HL-60 (cell line): ENCODE measurements around the gene ACTN4.

Source experiments
- DNase-seq, 2 experiments: peaks; one replicate each; pipeline ENCODE4 v3.0.0-alpha.2; 2010 to 2020; ENCODE audit warnings: low read depth in 1 of 2, low spot score in 1 of 2
- H3K27ac ChIP-seq: fragments of 250-450 bp; sonication (Bioruptor Pico); replicated peaks from 2 replicates; pipeline ENCODE4 v1.5.1; 2020; ENCODE audit warnings: mild to moderate bottlenecking, moderate library complexity
- H3K27me3 ChIP-seq: fragments of 250-450 bp; sonication (Bioruptor Pico); 2 replicates; pipeline ENCODE4 v1.5.1; 2021; ENCODE audit warnings: mild to moderate bottlenecking, moderate library complexity; ENCODE audit not compliant: insufficient read depth, poor library complexity, severe bottlenecking
- H3K4me3 ChIP-seq: replicated peaks from 2 replicates; pipeline ENCODE4 v1.5.1; 2011; ENCODE audit warnings: mild to moderate bottlenecking, control low read depth, low read length; ENCODE audit not compliant: insufficient read depth
- GABPA ChIP-seq: IDR thresholded peaks from 2 replicates; pipeline ENCODE4 v1.6.1; 2012; ENCODE audit warnings: low read depth
- POLR2AphosphoS5 ChIP-seq: IDR thresholded peaks from 2 replicates; pipeline ENCODE4 v1.6.1; 2012; ENCODE audit warnings: low read depth
- SPI1 ChIP-seq: IDR thresholded peaks from 2 replicates; pipeline ENCODE4 v1.6.1; 2012; ENCODE audit warnings: low read depth, mild to moderate bottlenecking, borderline replicate concordance
- TF ChIP-seq, protein P1 (sequence below): IDR thresholded peaks from 2 replicates; pipeline ENCODE4 v1.6.1; 2012; ENCODE audit warnings: low read depth; ENCODE audit not compliant: insufficient replicate concordance
- TF ChIP-seq, protein P2 (sequence below): IDR thresholded peaks from one replicate; pipeline ENCODE4 v1.5.1; 2011; ENCODE audit warnings: low read length, control low read depth, inconsistent platforms; ENCODE audit not compliant: insufficient read depth

The ACTN4 gene

DNA sequence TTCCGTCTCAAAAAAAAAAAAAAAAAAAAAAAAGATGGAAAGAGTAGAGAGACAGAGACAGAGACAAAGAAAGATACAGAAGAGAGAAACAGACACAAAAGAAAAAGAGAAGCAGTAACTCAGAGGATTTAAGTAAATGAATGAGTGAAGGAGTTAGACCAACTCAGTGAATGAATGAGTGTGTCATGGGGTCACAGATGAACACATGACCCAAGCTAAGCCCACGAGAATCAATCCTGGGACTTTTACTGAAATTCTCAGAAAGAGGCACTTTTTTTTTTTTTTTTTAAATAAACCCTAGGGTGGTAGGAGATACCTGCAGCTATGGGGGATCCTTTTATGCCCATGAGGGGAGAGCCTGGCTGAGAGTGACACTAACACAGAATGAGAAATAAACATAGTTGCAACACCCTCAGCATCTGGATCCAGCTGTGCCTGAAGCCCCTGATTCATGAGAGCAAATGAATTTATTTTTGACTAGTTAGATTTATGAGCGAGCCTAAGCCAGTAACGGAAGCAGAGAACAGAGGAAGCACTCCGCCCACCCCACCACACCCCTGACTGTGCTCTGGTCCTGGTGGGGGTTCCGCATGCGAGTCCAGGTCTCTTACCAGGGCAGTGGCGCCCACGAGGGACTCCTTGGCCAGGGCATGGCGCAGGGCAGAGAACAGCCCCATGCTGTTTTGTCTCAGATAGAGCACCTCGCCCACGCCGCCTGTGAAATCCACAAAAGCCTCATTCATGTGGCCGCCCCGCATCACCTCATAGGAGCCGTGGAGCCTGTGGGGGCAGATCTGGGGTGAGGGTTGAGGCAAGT, 92.2 kb downstream of the ACTN4 start:
- no peak for DNase-seq
- no peak overlapping the region for H3K4me3 ChIP-seq
- H3K27ac ChIP-seq = no peak overlapping the region
- no peak for TF ChIP-seq POLR2AphosphoS5
- TF ChIP-seq, protein P1, sequence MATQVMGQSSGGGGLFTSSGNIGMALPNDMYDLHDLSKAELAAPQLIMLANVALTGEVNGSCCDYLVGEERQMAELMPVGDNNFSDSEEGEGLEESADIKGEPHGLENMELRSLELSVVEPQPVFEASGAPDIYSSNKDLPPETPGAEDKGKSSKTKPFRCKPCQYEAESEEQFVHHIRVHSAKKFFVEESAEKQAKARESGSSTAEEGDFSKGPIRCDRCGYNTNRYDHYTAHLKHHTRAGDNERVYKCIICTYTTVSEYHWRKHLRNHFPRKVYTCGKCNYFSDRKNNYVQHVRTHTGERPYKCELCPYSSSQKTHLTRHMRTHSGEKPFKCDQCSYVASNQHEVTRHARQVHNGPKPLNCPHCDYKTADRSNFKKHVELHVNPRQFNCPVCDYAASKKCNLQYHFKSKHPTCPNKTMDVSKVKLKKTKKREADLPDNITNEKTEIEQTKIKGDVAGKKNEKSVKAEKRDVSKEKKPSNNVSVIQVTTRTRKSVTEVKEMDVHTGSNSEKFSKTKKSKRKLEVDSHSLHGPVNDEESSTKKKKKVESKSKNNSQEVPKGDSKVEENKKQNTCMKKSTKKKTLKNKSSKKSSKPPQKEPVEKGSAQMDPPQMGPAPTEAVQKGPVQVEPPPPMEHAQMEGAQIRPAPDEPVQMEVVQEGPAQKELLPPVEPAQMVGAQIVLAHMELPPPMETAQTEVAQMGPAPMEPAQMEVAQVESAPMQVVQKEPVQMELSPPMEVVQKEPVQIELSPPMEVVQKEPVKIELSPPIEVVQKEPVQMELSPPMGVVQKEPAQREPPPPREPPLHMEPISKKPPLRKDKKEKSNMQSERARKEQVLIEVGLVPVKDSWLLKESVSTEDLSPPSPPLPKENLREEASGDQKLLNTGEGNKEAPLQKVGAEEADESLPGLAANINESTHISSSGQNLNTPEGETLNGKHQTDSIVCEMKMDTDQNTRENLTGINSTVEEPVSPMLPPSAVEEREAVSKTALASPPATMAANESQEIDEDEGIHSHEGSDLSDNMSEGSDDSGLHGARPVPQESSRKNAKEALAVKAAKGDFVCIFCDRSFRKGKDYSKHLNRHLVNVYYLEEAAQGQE = no peak
- TF ChIP-seq GABPA = no peak
- TF ChIP-seq, protein P2, sequence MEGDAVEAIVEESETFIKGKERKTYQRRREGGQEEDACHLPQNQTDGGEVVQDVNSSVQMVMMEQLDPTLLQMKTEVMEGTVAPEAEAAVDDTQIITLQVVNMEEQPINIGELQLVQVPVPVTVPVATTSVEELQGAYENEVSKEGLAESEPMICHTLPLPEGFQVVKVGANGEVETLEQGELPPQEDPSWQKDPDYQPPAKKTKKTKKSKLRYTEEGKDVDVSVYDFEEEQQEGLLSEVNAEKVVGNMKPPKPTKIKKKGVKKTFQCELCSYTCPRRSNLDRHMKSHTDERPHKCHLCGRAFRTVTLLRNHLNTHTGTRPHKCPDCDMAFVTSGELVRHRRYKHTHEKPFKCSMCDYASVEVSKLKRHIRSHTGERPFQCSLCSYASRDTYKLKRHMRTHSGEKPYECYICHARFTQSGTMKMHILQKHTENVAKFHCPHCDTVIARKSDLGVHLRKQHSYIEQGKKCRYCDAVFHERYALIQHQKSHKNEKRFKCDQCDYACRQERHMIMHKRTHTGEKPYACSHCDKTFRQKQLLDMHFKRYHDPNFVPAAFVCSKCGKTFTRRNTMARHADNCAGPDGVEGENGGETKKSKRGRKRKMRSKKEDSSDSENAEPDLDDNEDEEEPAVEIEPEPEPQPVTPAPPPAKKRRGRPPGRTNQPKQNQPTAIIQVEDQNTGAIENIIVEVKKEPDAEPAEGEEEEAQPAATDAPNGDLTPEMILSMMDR = no peak
- no peak for TF ChIP-seq SPI1
- peaks cover 3% of the 10 kb centered on the region for H3K27me3 ChIP-seq

DNA sequence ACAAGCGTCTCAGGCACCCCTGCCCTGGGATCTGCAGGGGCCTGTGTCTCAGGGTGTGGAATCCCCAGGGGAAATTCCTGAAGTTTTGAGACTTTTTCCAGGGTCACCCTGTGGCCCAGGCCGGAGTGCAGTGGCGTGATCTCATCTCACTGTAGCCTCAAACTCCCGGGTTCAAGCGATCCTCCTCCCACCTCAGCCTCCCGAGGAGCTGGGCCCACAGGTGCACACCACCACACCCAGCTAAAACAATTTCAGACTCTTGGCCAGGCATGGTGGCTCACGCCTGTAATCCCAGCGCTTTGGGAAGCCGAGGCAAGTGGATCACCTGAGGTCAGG, 92.8 kb downstream of the ACTN4 start:
- Histone ChIP-seq H3K27ac (no peak overlapping the region), H3K27me3 (peaks cover 3% of the 10 kb centered on the region), H3K4me3 (no peak overlapping the region)
- TF ChIP-seq GABPA = no peak
- TF ChIP-seq, protein P1 = no peak
- TF ChIP-seq, protein P2 = no peak
- no peak for TF ChIP-seq POLR2AphosphoS5
- TF ChIP-seq SPI1 = no peak
- no peak for DNase-seq

DNA sequence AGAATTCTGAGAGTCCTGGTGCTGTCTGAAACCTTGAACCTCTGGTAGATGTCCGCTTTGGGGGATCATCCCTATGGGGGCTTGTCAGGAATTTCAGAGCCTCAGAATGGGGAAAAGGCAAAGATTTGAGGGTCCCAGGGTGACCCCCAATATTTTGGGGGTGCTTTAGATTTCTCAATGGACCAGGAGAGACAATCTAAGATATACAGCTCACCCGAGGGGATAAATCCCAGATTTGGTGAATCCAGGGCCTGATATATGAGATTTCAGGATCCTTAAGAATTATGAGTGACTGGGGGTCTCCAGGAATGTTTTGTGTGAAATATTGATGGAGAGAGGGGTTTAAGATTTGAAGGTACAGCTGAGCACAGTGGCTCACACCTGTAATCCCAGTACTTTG, 93.5 kb downstream of the ACTN4 start:
- DNase-seq = no peak
- no peak overlapping the region for H3K27ac ChIP-seq
- peaks cover 3% of the 10 kb centered on the region for H3K27me3 ChIP-seq
- TF ChIP-seq POLR2AphosphoS5 (no peak), GABPA (no peak), SPI1 (no peak)
- TF ChIP-seq, protein P2 = no peak
- TF ChIP-seq, protein P1 = no peak
- no peak overlapping the region for H3K4me3 ChIP-seq
